Neural progenitor cell (in vitro differentiated cells): Measurements from ENCODE around the gene CD180. TPM values are rescaled to one million over a fixed set of nuclear protein-coding genes. Genes with fewer than 3 reads are reported as not detected.

Source experiments
- DNase-seq: peaks from one replicate; pipeline ENCODE4 v3.0.0-alpha.2; 2016; ENCODE audit warnings: low spot score
- H2AFZ ChIP-seq: fragments of 200-600 bp; sonication (generic); replicated peaks from 2 replicates; pipeline ENCODE4 v1.6.1; 2016; ENCODE audit warnings: antibody characterized with exemption
- H3F3A ChIP-seq: fragments of 200-600 bp; sonication (generic); 2 replicates; pipeline ENCODE4 v1.6.1; 2016; ENCODE audit warnings: antibody characterized with exemption, low read depth
- H3K27ac ChIP-seq: fragments of 200-600 bp; sonication (generic); 2 replicates; pipeline ENCODE4 v1.5.1; 2016; ENCODE audit warnings: mild to moderate bottlenecking
- H3K27me3 ChIP-seq: fragments of 200-600 bp; sonication (generic); 2 replicates; pipeline ENCODE4 v1.6.1; 2016; ENCODE audit warnings: mild to moderate bottlenecking, moderate library complexity
- H3K36me3 ChIP-seq: fragments of 200-600 bp; sonication (generic); 2 replicates; pipeline ENCODE4 v1.5.1; 2016
- H3K4me1 ChIP-seq: fragments of 200-600 bp; sonication (generic); 2 replicates; pipeline ENCODE4 v1.6.1; 2016; ENCODE audit warnings: mixed run types
- H3K4me2 ChIP-seq: fragments of 200-600 bp; sonication (generic); 2 replicates; pipeline ENCODE4 v1.6.1; 2016
- H3K4me3 ChIP-seq: fragments of 200-600 bp; sonication (generic); 2 replicates; pipeline ENCODE4 v1.5.1; 2016
- H3K79me2 ChIP-seq: fragments of 200-600 bp; sonication (generic); 2 replicates; pipeline ENCODE4 v1.6.1; 2016; ENCODE audit warnings: low read depth
- H3K9ac ChIP-seq: fragments of 200-600 bp; sonication (generic); 2 replicates; pipeline ENCODE4 v1.6.1; 2016
- H3K9me3 ChIP-seq: fragments of 200-600 bp; sonication (generic); 2 replicates; pipeline ENCODE4 v1.5.1; 2016; ENCODE audit warnings: low read depth
- H4K20me1 ChIP-seq: fragments of 200-600 bp; sonication (generic); 2 replicates; pipeline ENCODE4 v1.6.1; 2016; ENCODE audit warnings: low read depth
- H3K27ac Mint-ChIP-seq: 3 replicates; pipeline ENCODE4 v1.8.0; 2021; ENCODE audit warnings: mixed read lengths
- H3K27me3 Mint-ChIP-seq: 2 replicates; pipeline ENCODE4 v1.8.0; 2022; ENCODE audit warnings: low read depth, mild to moderate bottlenecking, inconsistent platforms, moderate library complexity, mixed read lengths; ENCODE audit not compliant: insufficient read depth
- H3K36me3 Mint-ChIP-seq: 3 replicates; pipeline ENCODE4 v1.8.0; 2021; ENCODE audit warnings: mixed read lengths
- H3K4me1 Mint-ChIP-seq: 3 replicates; pipeline ENCODE4 v1.8.0; 2021; ENCODE audit warnings: mixed read lengths
- H3K4me3 Mint-ChIP-seq: 3 replicates; pipeline ENCODE4 v1.8.0; 2021; ENCODE audit warnings: mild to moderate bottlenecking, moderate library complexity, mixed read lengths
- H3K9me3 Mint-ChIP-seq: 3 replicates; pipeline ENCODE4 v1.8.0; 2020; ENCODE audit warnings: mixed read lengths
- CTCF ChIP-seq: fragments of 200-600 bp; sonication (generic); IDR thresholded peaks from 2 replicates; pipeline ENCODE4 v1.5.1; 2017; ENCODE audit warnings: antibody characterized with exemption, mild to moderate bottlenecking
- EZH2 ChIP-seq: fragments of 200-600 bp; sonication (generic); IDR thresholded peaks from 2 replicates; pipeline ENCODE4 v1.6.1; 2017; ENCODE audit warnings: antibody characterized with exemption, mild to moderate bottlenecking, moderate library complexity
- EZH2phosphoT487 ChIP-seq: fragments of 200-600 bp; sonication (generic); IDR thresholded peaks from 2 replicates; pipeline ENCODE4 v1.6.1; 2017; ENCODE audit warnings: antibody characterized with exemption
- total RNA-seq: library from RNA; depleted of rRNA; stranded (reverse); fragments of >200 nt; gene quantifications from 2 replicates; pipeline ENCODE4 v1.2.3, GENCODE V29; 2015; ENCODE audit warnings: low replicate concordance

The CD180 gene
- total RNA-seq, 1 donor from 2014 or later = not detected

DNA sequence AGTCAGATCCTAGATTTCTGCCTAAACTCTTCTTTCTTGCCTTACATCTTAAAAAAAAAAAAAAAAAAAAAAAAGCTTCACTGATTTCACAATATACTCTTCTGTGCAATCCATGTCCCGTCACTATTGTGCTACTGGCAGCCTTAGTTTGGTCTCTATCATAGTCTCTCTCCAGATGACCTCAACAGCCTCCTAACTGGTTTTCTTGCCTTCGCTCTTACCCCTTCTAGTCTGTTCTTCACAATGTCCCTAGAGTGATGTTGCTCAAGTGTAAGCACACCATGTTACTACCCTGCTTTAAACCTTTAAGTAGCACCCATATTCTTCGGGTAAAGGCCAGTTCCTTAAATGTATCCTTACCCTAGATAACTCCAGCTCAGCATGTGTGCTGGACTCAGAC lies 25.8 kb downstream of the CD180 start:
- H3K27me3 ChIP-seq = no peaks in the 10 kb centered on the region
- H3K4me2 ChIP-seq = no peak overlapping the region
- Mint-ChIP-seq H3K4me1 (peaks cover 3% of the 10 kb centered on the region), H3K27me3 (no peaks in the 10 kb centered on the region), H3K36me3 (no peaks in the 10 kb centered on the region), H3K27ac (no peak overlapping the region), H3K4me3 (no peak overlapping the region), H3K9me3 (peaks cover 2% of the 10 kb centered on the region)
- no peaks in the 10 kb centered on the region for H3F3A ChIP-seq
- H3K4me1 ChIP-seq = no peaks in the 10 kb centered on the region
- no peak for DNase-seq
- TF ChIP-seq CTCF (no peak), EZH2 (no peak)
- no peak overlapping the region for H3K27ac ChIP-seq
- H2AFZ ChIP-seq = no peak overlapping the region
- H3K9me3 ChIP-seq = no peaks in the 10 kb centered on the region
- no peaks in the 10 kb centered on the region for H4K20me1 ChIP-seq
- no peaks in the 10 kb centered on the region for H3K79me2 ChIP-seq
- no peak overlapping the region for H3K4me3 ChIP-seq
- H3K9ac ChIP-seq = no peak overlapping the region
- no peaks in the 10 kb centered on the region for H3K36me3 ChIP-seq

GRCh38 chr5:67168069-67168468 lies 28.5 kb downstream of the CD180 start:
- no peaks in the 10 kb centered on the region for H3K4me1 ChIP-seq
- no peaks in the 10 kb centered on the region for H4K20me1 ChIP-seq
- H3K27me3 ChIP-seq = no peaks in the 10 kb centered on the region
- DNase-seq = no peak
- H3K9ac ChIP-seq = no peak overlapping the region
- H3K27ac ChIP-seq = no peak overlapping the region
- no peak overlapping the region for H3K4me3 ChIP-seq
- no peak for TF ChIP-seq CTCF
- no peak for TF ChIP-seq EZH2
- no peak for TF ChIP-seq EZH2phosphoT487
- no peaks in the 10 kb centered on the region for H3K9me3 ChIP-seq
- Mint-ChIP-seq H3K4me3 (no peak overlapping the region), H3K4me1 (peaks cover 3% of the 10 kb centered on the region), H3K9me3 (peaks cover 2% of the 10 kb centered on the region), H3K27ac (no peak overlapping the region), H3K27me3 (no peaks in the 10 kb centered on the region), H3K36me3 (no peaks in the 10 kb centered on the region)
- no peak overlapping the region for H3K4me2 ChIP-seq
- H3F3A ChIP-seq = no peaks in the 10 kb centered on the region
- no peaks in the 10 kb centered on the region for H3K36me3 ChIP-seq
- no peaks in the 10 kb centered on the region for H3K79me2 ChIP-seq
- no peak overlapping the region for H2AFZ ChIP-seq

- Histone ChIP-seq H3K9me3 (no peaks in the 10 kb centered on the region), H2AFZ (peak overlapping the region; percentile 80), H3K36me3 (no peaks in the 10 kb centered on the region), H4K20me1 (no peaks in the 10 kb centered on the region), H3F3A (no peaks in the 10 kb centered on the region), H3K79me2 (no peaks in the 10 kb centered on the region), H3K27ac (no peak overlapping the region), H3K27me3 (no peaks in the 10 kb centered on the region), H3K4me3 (no peak overlapping the region), H3K9ac (no peak overlapping the region), H3K4me2 (no peak overlapping the region), H3K4me1 (no peaks in the 10 kb centered on the region)
- H3K36me3 Mint-ChIP-seq = peaks cover 2% of the 10 kb centered on the region
- peaks cover 3% of the 10 kb centered on the region for H3K4me1 Mint-ChIP-seq
- H3K9me3 Mint-ChIP-seq = peaks cover 2% of the 10 kb centered on the region
- no peaks in the 10 kb centered on the region for H3K27me3 Mint-ChIP-seq
- H3K27ac Mint-ChIP-seq = no peak overlapping the region
- TF ChIP-seq EZH2 = no peak
- no peak for TF ChIP-seq CTCF
- no peak for TF ChIP-seq EZH2phosphoT487
- DNase-seq = no peak
- no peak overlapping the region for H3K4me3 Mint-ChIP-seq
These were observed 29.9 kb downstream of the CD180 start for GRCh38 chr5:67166460-67167285.
